ENCODE data around the gene FRMD5. TPM values are rescaled to one million over a fixed set of nuclear protein-coding genes. Genes with fewer than 3 reads are reported as not detected.
"Not testable (repeated sequence)": the region's sequence is repeated elsewhere in the genome, so short reads cannot be mapped to it uniquely, and the experiment has no call there.

Gene FRMD5
- total RNA-seq, 1 donor from 2014 or later, result 3.0 TPM

- no peak for DNase-seq (ENCODE audit: low read depth)
- no peak for TF ChIP-seq CTCF (conservative IDR thresholded peaks at IDR 0.05; ENCODE audit: low read depth, low read length)
- H3K4me3 ChIP-seq (ENCODE audit: low read depth, low read length), result no peak overlapping the region
These were observed 343.8 kb downstream of the FRMD5 start for GRCh38 chr15:43851251-43851650.

GRCh38 chr15:43845421-43845820, 349.6 kb downstream of the FRMD5 start:
- no peak for DNase-seq (ENCODE audit: low read depth)
- no peak overlapping the region for H3K4me3 ChIP-seq (ENCODE audit: low read depth, low read length)
- no peak for TF ChIP-seq CTCF (conservative IDR thresholded peaks at IDR 0.05; ENCODE audit: low read depth, low read length)

GRCh38 chr15:43832485-43832884, 362.6 kb downstream of the FRMD5 start:
- H3K4me3 ChIP-seq (ENCODE audit: low read depth, low read length); DNase-seq (ENCODE audit: low read depth): not testable (repeated sequence)

- H3K4me3 ChIP-seq (ENCODE audit: low read depth, low read length); DNase-seq (ENCODE audit: low read depth): not testable (repeated sequence)
These were observed 363.5 kb downstream of the FRMD5 start for GRCh38 chr15:43831519-43832052.

GRCh38 chr15:43830691-43831275, 364.3 kb downstream of the FRMD5 start:
- DNase-seq (ENCODE audit: low read depth); H3K4me3 ChIP-seq (ENCODE audit: low read depth, low read length): not testable (repeated sequence)

GRCh38 chr15:43829951-43830540, 365.0 kb downstream of the FRMD5 start:
- DNase-seq (ENCODE audit: low read depth); H3K4me3 ChIP-seq (ENCODE audit: low read depth, low read length): not testable (repeated sequence)

GRCh38 chr15:43828061-43828657, 366.9 kb downstream of the FRMD5 start:
- H3K4me3 ChIP-seq (ENCODE audit: low read depth, low read length), result no peak overlapping the region
- TF ChIP-seq CTCF (conservative IDR thresholded peaks at IDR 0.05; ENCODE audit: low read depth, low read length), result no peak
- DNase-seq (ENCODE audit: low read depth), result no peak

GRCh38 chr15:43826508-43827341, 368.3 kb downstream of the FRMD5 start, which contains the start of gene WDR76:
Gene WDR76 (plus strand): TSS chr15:43827002. CDS start chr15:43827033, 31 bp downstream.
- TF ChIP-seq CTCF (conservative IDR thresholded peaks at IDR 0.05; ENCODE audit: low read depth, low read length), result no peak
- H3K4me3 ChIP-seq (ENCODE audit: low read depth, low read length), result peak within 1 kb of the TSS; percentile 64
- DNase-seq (ENCODE audit: low read depth), result no peak
